Subcutaneous adipose tissue (tissue), 4 donors: Measurements from ENCODE around the gene UROD. TPM values are rescaled to one million over a fixed set of nuclear protein-coding genes. Genes with fewer than 3 reads are reported as not detected.

Source experiments
- total RNA-seq, 4 donors: library from RNA; depleted of rRNA; stranded (reverse); fragments of >200 nt; gene quantifications; one replicate each; pipeline ENCODE4 v1.1.0, GENCODE V29; 2016
- TF ChIP-seq, protein P1 (sequence below): fragments of 450-650 bp; IDR thresholded peaks from one replicate; pipeline ENCODE4 v1.5.1; 2016; ENCODE audit warnings: low read depth, mild to moderate bottlenecking, control low read depth, antibody characterized with exemption, moderate library complexity

UROD gene
- total RNA-seq, 4 donors from 2014 or later = 55.8 to 93.1 (median 79.9) TPM

DNA sequence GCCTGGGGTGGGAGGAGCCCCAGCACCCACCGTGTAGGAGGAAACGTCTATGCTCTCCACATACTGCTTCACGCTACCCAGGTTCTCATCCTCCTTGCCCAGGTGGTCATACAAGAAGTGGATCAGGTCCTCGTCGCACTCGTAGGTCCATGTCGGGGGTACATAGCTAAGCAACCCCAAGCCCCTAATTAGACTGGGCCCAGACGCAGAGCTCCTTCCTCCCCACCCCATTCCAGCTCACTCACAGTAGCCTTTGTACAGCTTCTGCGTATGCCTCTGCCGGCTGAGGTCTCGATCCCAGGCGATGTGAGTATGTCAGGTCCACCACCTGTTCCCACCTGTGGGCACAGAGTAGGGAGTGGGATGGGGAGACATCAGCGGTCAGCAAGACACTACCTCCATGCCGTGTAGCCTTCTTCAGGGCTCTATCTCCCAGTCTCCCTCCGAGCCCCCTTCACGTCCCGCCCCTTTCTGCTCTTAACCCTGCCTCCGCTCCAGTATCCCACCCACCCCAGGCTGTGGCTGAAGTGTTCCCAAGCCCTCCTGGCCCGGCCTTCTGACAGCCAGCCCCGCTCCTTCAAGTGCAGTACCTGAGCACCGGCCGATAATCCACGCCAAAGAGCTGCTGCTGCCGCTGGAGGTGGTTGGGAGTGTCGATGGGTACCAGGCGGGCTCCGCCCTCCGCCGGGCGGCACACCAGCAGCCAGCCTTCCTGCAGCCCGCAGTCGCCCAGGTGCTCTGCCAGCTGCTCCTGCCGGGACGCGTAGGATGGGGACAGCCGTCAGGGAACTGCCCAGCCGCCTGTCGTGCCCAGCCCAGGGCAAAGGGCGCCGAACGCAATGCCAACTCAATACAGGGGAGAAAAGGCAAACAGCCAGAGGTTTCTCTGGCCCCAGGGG lies 1.8 kb upstream of the UROD start:
- TF ChIP-seq, protein P1, sequence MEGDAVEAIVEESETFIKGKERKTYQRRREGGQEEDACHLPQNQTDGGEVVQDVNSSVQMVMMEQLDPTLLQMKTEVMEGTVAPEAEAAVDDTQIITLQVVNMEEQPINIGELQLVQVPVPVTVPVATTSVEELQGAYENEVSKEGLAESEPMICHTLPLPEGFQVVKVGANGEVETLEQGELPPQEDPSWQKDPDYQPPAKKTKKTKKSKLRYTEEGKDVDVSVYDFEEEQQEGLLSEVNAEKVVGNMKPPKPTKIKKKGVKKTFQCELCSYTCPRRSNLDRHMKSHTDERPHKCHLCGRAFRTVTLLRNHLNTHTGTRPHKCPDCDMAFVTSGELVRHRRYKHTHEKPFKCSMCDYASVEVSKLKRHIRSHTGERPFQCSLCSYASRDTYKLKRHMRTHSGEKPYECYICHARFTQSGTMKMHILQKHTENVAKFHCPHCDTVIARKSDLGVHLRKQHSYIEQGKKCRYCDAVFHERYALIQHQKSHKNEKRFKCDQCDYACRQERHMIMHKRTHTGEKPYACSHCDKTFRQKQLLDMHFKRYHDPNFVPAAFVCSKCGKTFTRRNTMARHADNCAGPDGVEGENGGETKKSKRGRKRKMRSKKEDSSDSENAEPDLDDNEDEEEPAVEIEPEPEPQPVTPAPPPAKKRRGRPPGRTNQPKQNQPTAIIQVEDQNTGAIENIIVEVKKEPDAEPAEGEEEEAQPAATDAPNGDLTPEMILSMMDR = no peak

GRCh38 chr1:45010855-45011811 lies 921 bp upstream of the UROD start, which contains the start of gene HECTD3:
HECTD3 (minus strand) TSS chr1:45011324; CDS start chr1:45011257, 67 bp downstream.
- TF ChIP-seq, protein P1 = no peak

DNA sequence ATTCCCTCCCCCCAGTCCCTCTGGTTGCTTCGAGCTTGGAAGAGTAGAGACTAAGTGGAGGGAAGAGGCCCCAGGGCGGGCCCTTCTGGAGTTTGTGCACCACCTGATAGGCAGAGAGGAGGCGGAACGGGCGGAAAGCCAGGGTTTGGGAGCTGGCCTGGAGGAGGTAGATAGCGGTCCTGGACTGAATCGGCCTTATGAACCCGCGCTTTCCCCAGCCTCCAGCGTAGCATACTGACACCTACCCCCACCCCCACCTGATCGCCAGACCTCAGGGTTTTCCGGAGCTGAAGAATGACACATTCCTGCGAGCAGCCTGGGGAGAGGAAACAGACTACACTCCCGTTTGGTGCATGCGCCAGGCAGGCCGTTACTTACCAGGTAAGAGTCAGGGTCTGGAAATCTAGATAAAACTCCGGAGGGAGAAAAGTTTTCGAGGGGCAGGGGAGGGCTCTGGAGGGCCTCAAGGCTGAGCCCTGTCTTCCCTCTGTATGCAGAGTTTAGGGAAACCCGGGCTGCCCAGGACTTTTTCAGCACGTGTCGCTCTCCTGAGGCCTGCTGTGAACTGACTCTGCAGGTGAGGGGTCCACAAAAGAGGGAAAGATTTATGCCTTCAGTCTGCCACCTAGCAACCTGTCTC lies 705 bp downstream of the UROD start:
- TF ChIP-seq, protein P1 = no peak

GRCh38 chr1:45013551-45014209 lies 1.6 kb downstream of the UROD start:
- TF ChIP-seq, protein P1 = no peak

GRCh38 chr1:45014321-45015028 lies 2.4 kb downstream of the UROD start:
- TF ChIP-seq, protein P1 = no peak

GRCh38 chr1:45015683-45016082 lies 3.6 kb downstream of the UROD start:
- TF ChIP-seq, protein P1 = no peak
